Omental fat pad (tissue), 4 donors: ENCODE results near the gene SKIDA1. TPM values are rescaled to one million over a fixed set of nuclear protein-coding genes. Genes with fewer than 3 reads are reported as not detected.
A peak's percentile ranks its signal among the peaks of the same experiment; 100 is the strongest.
"Not testable (repeated sequence)": the region's sequence is repeated elsewhere in the genome, so short reads cannot be mapped to it uniquely, and the experiment has no call there.

Source experiments
- ATAC-seq: fragments of 150-250 bp; one replicate; pipeline ENCODE4 v1.9.1; 2016; ENCODE audit warnings: mild to moderate bottlenecking, moderate library complexity; ENCODE audit not compliant: low FRiP score
- DNase-seq: peaks from one replicate; pipeline ENCODE4 v3.0.0-alpha.2; 2019; ENCODE audit warnings: low spot score
- total RNA-seq, 4 donors: library from RNA; depleted of rRNA; stranded (reverse); fragments of >200 nt; gene quantifications; one replicate each; pipeline ENCODE4 v1.1.0, GENCODE V29; 2016
- TF ChIP-seq, protein P1 (sequence below), 3 donors: fragments of 450-650 bp; IDR thresholded peaks; one replicate each; pipeline ENCODE4 v1.5.1; 2016 to 2017; ENCODE audit warnings: antibody characterized with exemption in 3 of 3, mild to moderate bottlenecking in 3 of 3, moderate library complexity in 2 of 3

SKIDA1 gene
- 1 to 10 TPM in 2 of 4 donors, under 1 TPM in 2; 0.36 to 1.4 (median 0.77) TPM for total RNA-seq

DNA sequence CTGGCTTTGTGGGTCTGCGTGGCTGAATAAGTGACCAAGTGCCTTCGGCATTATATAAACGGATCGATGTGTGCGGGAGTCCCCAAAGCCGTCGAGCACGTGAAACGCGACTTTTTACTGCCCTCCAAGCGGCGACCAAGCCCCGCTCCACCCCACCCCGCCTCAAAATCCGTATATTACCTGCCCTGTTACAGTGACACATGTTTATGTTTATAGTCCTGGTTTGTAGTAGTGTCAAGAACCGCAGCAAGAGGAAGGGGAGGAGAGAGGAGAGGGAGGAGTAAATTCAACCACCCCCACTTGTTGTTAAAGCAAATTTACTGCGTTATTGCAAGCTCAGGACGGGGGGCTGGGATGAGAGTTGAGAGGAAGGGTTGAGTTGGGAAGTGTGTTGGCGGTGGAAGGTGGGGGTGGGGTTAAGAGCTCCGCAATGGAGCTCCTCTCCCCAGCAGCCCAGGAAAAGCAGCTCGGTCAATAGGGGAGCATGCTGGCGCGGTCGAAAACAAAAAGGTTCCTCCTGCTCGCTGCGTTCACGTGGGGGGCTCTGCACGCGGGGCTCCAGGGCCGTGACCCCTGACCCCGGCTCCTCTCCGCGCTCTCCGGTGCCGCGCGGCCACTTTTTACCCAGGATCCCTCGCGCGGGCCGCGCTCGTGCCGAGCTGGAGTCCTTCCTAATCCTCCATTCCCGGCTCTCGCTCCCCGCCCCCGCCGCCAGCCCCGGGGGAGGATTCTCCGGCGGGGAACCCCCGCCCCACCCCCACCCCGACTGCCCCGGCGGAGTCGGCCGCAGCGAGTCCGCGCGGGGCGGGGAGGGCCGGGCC is at the start of gene SKIDA1:
SKIDA1 (minus strand) TSS at position 316 of the 821 bp plus-strand sequence. CDS start 7,860 bp downstream, outside the sequence.
- DNase-seq (peak; percentile 56), ATAC-seq (peak; percentile 88)
- TF ChIP-seq, protein P1, sequence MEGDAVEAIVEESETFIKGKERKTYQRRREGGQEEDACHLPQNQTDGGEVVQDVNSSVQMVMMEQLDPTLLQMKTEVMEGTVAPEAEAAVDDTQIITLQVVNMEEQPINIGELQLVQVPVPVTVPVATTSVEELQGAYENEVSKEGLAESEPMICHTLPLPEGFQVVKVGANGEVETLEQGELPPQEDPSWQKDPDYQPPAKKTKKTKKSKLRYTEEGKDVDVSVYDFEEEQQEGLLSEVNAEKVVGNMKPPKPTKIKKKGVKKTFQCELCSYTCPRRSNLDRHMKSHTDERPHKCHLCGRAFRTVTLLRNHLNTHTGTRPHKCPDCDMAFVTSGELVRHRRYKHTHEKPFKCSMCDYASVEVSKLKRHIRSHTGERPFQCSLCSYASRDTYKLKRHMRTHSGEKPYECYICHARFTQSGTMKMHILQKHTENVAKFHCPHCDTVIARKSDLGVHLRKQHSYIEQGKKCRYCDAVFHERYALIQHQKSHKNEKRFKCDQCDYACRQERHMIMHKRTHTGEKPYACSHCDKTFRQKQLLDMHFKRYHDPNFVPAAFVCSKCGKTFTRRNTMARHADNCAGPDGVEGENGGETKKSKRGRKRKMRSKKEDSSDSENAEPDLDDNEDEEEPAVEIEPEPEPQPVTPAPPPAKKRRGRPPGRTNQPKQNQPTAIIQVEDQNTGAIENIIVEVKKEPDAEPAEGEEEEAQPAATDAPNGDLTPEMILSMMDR (IDR thresholded peaks at IDR 0.05) = no peak

DNA sequence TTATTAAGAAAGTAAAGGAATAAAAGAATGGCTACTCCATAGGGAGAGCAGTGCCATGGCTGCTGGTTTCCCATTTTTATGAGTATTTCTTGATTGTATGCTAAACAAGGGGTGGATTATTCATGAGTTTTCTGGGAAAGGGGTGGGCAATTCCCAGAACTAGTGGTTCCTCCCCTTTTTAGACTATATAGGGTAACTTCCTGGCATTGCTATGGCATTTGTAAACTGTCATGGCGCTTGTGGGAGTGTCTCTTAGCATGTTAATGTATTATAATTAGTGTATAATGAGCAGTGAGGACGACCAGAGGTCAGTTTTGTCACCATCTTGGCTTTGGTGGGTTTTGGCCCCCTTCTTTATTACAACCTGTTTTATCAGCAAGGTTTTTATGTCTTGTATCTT is 49.0 kb upstream of the SKIDA1 start:
- not testable (repeated sequence) for ATAC-seq, DNase-seq

DNA sequence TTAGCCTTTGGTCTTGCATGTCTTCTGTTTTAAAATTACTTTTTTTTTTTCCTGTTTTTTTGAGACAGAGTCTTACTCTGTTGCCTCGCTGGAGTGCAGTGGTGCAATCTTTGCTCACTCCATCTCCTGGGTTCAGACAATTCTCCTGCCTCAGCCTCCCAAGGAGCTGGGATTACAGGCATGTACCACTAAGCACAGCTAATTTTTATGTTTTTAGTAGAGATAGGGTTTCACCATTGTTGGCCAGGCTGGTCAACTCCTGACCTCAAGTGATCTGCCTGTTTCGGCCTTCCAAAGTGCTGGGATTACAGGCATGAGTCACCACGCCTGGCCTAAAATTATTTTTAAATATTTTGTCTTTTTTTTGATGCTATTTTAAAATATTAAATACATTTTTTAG is 47.1 kb upstream of the SKIDA1 start:
- ATAC-seq (peak; percentile 62), DNase-seq (no peak)
- TF ChIP-seq, protein P1 (IDR thresholded peaks at IDR 0.05) = no peak

DNA sequence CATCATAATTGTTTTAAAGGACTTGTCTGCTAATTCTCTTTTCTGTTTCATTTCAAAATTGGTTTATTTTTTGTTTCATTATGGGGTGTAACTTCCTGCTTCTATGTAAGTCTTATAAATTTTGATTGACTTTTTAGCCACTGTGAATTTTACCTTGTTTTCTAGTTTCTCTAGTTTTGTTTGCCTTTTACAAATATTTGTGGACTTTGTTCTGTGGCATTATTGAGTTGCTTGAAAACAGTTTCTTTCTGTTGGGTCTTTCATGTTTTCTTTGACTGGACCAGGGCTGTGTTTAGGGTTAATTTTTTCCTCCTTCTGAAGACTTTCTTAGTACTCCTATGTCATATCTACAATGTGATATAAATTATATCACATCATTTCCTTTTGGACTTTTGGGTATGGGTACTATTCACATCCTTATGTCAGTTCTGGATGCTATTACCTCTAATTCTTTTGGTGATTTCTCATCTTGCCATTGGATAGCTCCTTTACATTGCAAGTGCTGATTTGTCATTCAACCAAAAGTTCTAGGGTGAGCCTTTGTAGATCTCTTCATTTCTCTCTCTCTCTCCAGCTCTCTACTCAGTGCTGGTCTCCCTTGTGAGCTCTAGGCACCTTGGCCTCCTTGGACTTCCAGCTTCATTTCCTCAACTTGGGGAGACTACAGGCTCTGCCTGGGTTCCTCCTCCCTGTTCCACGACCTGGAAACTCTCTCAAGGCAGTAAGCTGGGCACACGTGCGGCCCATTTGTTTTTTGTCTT is 45.5 kb upstream of the SKIDA1 start:
- DNase-seq (no peak), ATAC-seq (no peak)
- TF ChIP-seq, protein P1 (IDR thresholded peaks at IDR 0.05) = no peak

DNA sequence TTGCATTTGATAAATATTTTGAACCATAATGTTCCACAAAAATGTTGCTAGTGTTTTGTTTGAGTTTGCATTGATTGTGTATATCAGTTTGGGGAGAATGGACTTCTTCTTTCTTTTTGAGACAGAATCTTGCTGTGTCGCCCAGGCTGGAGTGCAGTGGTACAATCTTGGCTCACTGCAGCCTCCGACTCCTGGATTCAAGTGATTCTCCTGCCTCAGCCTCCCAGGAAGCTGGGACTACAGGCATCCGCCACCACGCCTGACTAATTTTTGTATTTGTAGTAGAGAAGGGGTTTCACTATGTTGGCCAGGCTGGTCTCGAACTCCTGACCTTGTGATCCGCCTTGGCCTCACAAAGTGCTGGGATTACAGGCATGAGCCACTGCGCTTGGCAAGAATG is 33.5 kb upstream of the SKIDA1 start:
- DNase-seq, ATAC-seq: not testable (repeated sequence)

DNA sequence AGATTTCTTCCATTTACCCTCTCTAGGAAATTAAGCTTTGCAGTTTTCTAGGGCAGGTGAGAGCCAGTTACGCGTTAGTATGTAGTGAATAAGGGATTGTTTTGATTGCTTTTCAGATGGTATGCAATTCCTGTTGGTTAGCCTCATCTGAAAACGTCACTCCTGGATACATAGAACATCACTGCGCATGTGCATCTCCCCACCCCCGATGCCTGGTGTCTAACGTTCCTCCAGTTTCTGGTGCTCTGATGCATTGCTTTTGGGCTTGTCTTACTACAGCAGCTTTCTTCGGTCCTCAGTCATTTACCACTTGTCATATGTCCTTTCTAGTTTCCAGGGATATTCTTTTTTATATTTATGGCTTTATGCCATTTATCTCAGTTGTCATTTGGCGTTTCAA is 31.0 kb upstream of the SKIDA1 start:
- ATAC-seq (no peak), DNase-seq (no peak)
- TF ChIP-seq, protein P1 (IDR thresholded peaks at IDR 0.05) = no peak

DNA sequence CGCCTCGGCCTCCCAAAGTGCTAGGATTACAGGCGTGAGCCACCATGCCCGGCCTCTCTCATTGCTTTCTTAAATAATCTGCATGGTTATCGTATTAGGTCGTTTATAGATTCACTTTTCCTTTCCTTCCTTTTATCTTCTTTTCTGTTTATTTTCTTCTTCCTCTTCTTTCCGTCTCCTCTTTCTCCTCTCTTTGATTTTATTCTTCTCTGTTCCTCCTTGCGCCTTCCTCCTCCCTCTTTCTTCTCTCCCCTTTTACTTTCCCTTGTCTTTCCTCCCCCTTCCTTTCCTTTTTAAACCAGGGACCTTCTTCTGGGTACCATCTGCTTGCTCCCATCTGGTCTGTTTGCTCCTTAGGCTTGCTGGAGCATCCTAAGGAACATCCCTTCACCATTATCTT is 27.2 kb upstream of the SKIDA1 start:
- ATAC-seq = no peak

More for the DNA sequence above, 27.2 kb upstream of the SKIDA1 start:
- no peak for DNase-seq
- TF ChIP-seq, protein P1 (IDR thresholded peaks at IDR 0.05) = no peak
